Smooth muscle cell of the brain vasculature (primary cell): Measurements from ENCODE around the gene CLASRP.

Experiments used
- DNase-seq: peaks from one replicate; pipeline ENCODE4 v3.0.0-alpha.2; 2012; ENCODE audit warnings: low read depth, low spot score

The CLASRP gene

GRCh38 chr19:45061965-45062364 lies 23.1 kb downstream of the CLASRP start:
- DNase-seq: no peak

DNA sequence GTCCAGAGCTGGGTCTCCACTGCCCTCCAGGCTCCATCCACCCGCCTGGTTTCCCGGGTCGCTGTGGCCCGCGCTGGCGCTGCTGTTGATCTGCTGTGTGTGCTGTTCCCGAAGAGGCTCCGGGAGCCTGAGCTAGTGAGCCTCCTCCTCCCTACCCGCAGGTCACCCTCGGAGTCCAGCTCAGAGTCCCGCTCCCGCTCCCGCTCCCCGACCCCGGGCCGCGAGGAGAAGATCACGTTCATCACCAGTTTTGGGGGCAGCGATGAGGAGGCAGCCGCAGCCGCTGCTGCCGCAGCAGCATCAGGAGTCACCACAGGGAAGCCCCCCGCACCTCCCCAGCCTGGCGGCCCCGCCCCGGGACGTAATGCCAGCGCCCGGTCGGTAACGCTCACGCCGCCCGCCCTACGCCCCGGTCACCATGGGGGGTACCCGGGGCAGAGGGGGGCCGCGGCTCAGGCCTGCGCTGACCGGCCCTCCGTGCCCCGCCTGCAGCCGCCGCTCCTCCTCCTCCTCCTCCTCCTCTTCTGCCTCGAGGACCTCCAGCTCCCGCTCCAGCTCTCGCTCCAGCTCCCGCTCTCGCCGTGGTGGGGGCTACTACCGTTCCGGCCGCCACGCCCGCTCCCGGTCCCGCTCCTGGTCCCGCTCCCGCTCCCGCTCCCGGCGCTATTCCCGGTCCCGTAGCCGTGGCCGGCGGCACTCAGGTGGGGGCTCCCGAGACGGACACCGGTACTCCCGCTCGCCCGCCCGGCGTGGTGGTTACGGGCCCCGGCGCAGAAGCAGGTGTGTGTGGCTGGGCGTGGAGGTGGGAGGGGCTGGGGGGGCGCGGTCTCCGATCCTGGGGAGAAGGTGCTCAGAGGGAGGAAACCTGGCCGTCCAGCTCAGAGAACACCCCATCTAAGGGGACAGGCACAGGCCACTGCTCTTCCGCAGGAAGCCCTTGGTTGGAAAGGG lies 25.3 kb downstream of the CLASRP start:
- DNase-seq: no peak

DNA sequence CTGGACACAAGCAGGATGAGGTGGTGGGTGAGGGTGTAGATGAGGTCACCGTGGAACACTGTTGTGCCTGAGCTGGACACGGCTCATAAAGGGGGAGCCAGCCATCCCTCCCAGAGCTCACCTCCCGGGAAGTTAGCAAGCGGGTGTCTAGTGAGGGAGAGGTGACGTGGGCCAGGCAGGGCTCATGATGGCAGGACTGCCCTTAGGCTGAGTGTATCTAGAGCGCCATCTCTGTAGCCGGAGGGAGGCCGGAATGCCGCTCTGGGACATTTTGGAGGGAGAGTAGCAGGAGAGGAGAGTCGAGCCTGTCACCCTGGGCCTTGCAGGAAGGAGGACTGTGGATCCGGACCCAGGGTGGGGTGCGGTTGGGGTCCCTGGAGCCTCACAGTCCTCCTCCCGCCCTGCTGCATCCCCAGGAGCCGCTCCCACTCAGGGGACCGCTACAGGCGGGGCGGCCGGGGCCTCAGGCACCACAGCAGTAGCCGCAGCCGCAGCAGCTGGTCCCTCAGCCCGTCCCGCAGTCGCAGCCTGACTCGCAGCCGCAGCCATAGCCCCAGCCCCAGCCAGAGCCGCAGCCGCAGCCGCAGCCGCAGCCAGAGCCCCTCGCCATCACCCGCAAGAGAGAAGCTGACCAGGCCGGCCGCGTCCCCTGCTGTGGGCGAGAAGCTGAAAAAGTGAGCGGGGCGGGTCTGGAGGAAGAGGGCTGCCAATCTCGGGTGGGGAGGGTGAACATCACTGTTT lies 28.2 kb downstream of the CLASRP start:
- DNase-seq: no peak

DNA sequence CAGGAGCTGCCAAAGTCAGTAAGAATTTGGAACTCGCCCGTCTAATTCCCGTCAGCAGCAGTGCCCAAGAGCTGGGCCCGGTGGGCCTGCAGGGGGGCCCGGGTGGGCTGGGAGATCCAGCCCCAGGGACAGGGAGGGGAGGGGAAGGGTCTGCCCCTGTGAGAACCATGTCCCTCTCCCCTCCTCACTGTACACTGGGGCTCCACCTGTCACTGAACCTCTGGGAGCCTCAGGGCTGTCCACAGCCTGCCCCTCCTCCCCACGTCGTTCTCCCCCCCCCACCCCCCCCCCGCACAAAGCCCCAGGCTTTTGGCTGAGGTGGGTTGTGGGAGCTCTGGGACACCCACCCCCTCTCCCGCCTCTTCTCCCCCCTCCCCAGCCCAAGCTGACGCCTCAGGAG lies 29.2 kb downstream of the CLASRP start:
- DNase-seq: no peak

DNA sequence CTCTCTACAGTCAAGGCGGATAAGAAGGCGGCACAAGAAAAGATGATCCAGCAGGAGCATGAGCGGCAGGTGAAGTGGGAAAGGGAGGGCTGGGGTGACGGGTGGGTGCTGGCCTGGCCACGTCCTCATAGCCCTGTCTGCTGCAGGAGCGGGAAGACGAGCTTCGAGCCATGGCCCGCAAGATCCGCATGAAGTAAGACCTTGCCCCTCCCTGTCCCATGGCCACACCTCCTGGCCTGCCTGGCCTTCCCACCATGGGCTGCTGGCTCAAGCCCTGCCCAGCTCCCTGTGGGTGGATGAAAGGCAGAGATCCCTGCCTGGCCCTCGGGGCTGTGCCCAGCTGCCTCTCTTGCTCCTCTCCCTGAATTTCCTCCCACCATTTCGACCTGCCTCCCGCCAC lies 30.2 kb downstream of the CLASRP start:
- DNase-seq: no peak

DNA sequence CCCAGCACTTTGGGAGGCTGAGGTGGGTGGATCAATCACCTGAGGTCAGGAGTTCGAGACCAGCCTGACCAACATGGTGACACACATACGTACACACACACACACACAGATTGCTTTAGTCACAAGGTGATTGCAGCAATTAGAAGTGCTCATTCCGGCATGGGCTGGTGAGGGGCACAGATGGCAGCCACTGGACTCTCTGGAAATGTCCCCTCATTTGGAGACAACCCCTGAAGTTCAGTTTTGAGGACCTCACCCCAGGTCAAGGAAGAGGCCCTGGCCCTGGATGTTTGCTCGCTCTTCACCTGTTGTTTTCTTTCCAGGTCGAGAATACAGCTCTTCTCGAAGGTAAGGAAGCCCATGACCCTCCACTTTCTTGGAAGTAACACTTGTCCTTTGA lies 31.4 kb downstream of the CLASRP start:
- DNase-seq: no peak

- DNase-seq: no peak
These were observed 32.2 kb downstream of the CLASRP start for GRCh38 chr19:45070861-45071544.

DNA sequence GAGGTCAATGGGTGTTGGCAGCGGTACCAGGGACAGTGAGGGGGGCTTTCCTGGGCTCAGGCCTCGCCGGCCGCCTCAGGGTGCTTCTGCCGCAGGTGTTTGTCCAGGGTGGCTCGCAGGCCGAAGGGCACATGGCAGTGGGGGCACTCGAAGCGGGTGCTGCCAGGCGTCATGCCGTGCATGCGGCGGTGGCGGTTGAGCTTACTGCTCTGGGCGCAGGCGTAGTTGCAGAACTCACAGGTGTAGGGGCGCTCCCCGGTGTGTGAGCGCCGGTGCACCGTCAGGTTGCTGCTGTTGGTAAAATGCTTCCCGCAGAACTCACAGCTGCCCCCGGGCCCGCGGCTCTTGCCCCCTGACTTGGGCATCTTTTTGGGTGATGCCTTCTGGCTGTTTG lies 32.7 kb downstream of the CLASRP start:
- no peak for DNase-seq

DNA sequence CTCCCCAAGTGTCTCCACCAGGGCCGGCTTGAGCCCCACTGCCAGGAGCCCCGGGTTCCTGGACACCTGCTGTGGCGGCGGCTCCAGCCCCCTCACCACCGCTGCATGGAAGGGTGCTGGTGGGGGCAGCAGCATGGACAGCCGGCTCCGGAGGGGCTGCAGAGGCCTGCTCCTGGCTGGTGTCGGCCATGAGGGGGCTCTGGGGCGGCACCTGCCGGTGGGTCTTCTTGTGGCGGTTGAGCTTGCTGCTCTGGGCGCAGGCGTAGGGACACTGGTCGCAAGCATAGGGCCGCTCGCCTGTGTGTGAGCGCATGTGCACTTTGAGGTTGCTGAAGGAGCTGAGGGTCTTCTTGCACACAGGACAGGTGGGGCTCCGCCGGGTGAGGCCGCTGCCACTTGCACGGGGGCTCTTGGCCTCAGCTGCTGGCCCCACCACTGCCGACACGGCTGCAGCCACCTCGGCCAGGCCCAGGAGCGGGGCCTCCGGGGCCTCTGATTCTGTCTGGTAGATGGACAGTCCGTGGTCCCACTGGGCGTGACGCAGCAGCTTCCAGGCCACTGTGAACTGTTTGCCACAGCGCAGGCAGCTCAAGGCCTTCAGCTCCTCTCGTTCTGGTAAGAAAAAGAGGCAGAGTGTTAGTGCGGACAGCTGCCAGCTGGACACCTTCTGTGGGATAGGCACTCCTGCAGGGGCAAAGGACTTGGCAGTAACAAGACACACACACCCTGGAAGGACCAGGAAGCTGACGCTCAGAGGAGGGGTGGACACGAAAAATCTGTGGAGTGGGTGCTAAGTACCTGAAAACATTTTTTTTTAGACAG lies 33.3 kb downstream of the CLASRP start:
- no peak for DNase-seq

DNA sequence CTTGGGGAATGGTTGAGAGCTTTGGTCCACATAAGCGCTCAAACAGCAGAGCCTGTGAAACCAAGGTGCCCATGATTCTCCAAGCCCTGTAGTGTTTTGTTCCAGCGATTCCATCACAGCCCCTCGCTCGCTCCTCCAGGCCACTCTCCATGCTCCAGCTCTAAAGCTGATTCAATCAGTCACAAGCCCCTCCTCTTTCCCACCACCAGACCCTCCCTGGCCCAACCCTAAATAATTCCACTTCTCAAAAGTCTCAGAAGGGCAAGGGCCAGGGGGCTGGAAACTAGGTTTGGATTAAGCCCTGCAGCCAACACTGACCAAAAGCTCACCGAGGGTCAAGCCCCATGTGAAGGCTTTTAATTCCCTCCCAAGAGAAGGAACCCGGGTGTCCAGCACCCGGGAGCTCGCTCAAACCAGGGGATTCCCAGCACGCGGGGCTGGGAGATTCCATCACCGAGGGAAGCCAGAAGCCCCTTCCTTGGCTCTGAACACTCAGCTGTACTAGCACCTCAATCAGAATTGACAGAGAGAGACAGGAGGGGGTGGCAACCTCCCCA lies 36.0 kb downstream of the CLASRP start:
- DNase-seq: no peak

DNA sequence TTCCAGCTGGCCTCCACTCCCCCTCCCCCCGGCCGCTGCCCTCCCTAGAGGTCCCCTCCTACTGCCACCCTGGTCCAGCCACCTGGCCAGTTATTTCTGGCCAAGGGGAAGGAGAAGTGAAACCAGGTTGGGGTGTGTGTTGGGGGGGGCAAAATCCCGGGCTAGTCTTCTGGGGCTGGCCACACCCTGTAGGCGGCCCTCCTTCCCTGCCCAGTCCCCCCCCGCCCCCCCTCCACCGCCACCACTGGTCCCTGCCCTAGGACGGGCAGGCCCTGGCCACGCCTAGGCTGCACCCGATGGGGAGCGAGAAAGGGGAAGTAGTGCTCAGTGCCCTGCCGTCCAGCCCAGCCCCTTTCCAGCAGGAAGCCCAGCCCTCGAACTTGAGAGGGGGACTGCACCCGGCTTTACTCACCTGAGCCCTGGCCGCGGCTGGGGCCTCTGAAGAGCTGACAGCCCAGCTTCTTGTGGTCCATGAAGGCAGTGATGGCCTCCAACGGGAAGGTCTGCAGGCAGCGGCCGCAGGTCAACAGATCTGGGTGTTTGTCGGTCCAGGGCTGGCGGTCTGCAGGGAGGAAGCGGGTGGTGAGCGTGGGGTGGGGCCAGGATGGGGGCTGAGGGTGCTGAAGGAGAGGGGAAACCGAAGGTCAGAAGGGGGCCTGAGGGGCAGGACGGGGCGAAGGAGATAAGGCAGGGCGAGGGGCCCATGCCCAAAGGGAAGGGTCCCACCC lies 36.6 kb downstream of the CLASRP start:
- no peak for DNase-seq

DNA sequence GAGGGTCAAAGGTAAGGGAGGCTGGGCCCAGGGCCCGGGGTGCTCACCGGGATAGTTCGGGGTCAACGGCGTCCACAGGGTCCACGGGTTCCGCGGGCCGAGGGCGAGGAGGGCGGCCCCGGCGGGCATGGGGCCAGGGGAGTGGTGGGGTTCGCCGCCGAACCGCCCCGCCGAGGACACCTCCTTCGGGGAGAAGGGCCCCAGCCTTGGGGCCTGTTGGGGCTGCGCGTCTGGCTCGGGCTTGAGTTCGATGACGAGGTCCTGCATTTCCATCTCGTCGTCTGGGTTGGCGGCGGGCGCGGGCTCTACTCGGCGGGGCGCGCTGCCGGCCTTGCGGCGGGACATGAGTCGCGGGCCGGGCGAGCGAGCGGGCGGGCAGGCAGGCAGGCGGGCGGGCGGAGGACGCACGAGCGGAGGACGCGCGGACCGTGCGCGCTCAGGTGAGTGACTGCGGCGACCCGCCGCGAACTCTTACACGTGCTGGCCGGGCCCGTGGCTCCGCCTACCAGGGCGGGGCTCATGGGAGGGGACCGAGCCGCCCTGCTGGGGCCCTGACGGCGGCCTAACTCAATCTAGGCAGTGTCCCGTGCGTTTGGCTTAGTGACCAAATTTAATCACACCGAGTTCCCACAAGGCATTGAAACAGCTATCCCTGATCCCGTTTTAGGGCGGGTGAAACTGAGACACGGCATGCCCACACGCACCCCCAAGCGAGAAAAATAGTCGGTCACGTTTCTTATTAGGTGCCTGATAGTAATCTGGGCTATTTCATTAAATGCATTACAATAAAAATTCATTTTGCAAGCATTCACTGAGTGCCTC lies 37.4 kb downstream of the CLASRP start, which contains the start of gene ZNF296:
Gene ZNF296, minus strand, starts transcription at position 450 of the 822 bp plus-strand sequence. Its CDS starts 105 bp downstream, at position 345.
- DNase-seq: no peak

- no peak for DNase-seq
These were observed 38.2 kb downstream of the CLASRP start for GRCh38 chr19:45076851-45077730.

- DNase-seq: no peak
These were observed 39.7 kb downstream of the CLASRP start for GRCh38 chr19:45078390-45079062.

DNA sequence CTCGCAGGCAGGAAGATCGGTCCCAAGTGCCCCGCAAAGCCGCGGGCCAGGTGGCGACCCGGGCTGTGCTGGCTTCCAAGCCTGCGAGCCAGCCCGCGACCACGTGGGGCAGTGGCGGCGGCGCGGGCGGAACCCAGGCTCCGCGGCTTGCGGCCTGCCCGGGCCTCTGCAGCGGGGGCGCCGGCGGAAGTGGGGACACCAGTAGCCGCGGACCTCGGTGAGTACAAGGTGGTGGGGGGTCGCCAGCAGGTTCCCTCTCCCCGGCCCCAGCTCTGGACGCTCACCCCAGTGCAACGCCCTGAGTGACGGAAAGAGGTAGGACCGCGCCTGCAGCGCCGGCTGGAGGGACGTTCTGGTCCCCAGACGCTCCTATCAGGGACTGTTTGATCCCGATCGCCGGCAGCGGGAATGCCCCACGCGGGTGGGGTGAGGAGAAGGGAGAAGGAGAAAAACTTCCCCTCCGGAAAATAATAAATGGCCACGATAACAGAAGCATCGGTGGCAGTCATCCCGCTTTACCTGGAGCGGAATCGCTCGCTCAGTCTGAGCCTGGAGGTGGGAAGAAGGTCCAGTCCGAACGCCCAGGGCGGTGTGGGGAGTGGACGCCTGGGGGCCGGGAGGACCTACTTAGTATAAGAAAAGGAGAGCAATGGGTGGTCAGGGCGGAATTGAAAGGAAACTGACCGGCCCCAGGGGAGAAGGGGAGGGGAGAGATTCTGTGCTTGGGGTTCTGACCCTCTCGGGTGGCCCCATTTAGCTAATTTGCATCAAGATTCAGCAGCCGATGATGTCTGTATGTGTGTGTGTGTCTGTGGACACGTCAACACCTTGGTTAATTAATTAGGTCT lies 40.4 kb downstream of the CLASRP start, which contains the start of gene GEMIN7:
Gene GEMIN7, plus strand, starts transcription at position 198 of the 848 bp plus-strand sequence. CDS start 10,855 bp downstream, outside the sequence.
- no peak for DNase-seq

DNA sequence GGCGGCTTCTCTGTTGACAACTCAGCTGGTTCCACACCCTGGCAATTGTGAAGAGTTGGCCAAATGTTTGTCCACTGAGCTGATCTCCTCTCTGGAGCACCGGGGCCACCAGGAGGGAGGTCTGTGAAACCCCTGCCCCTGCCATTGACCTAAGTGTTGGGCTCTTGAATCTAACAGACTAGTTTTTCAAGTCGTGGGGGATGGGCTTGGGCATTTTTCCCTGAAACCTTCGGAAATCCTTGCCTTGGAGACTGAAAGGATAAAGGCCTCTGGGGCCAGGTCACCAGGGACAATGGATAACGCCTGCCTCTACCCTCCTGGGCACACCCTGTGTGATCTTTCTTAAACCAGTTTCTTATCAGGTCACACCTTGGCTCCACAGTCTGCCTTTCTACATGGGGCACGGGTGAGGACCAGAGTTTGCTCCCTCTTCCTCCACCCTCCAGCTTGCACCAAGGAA lies 41.1 kb downstream of the CLASRP start:
- DNase-seq: no peak

DNA sequence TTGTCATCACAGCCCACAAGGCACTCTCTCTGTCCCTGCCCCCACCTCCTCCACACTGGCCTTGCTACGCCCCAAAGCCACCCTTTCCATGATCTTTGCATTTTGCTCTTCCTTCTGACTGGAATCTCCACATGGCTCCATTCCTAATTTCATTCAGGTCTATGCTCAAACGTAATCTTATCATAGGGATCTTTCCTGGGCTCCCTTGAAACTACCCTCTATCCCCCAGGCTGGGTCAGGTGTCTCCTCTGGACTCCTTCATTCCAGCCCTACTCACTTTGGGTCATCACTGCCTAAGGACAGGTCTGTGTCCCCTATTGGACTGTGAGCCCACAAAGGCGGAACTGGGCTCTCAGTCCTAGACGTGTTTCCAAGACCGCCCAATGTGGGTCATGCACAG lies 43.3 kb downstream of the CLASRP start:
- no peak for DNase-seq
